Measurements from ENCODE around the gene SS18. TPM values are rescaled to one million over a fixed set of nuclear protein-coding genes. Genes with fewer than 3 reads are reported as not detected.
A peak's percentile ranks its signal among the peaks of the same experiment; 100 is the strongest.

SS18 gene
- total and polyA plus RNA-seq, 2 of the 13 experiments (the other 11 are each of a cell fraction or from before 2014, with no cell fraction given), result 49.2 to 82.7 TPM

- TF ChIP-seq, protein P1, sequence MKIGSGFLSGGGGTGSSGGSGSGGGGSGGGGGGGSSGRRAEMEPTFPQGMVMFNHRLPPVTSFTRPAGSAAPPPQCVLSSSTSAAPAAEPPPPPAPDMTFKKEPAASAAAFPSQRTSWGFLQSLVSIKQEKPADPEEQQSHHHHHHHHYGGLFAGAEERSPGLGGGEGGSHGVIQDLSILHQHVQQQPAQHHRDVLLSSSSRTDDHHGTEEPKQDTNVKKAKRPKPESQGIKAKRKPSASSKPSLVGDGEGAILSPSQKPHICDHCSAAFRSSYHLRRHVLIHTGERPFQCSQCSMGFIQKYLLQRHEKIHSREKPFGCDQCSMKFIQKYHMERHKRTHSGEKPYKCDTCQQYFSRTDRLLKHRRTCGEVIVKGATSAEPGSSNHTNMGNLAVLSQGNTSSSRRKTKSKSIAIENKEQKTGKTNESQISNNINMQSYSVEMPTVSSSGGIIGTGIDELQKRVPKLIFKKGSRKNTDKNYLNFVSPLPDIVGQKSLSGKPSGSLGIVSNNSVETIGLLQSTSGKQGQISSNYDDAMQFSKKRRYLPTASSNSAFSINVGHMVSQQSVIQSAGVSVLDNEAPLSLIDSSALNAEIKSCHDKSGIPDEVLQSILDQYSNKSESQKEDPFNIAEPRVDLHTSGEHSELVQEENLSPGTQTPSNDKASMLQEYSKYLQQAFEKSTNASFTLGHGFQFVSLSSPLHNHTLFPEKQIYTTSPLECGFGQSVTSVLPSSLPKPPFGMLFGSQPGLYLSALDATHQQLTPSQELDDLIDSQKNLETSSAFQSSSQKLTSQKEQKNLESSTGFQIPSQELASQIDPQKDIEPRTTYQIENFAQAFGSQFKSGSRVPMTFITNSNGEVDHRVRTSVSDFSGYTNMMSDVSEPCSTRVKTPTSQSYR (CRISPR knock-in tag; IDR thresholded peaks at IDR 0.05; ENCODE audit: borderline replicate concordance), result no peak
- TF ChIP-seq ZNF547 (CRISPR knock-in tag; IDR thresholded peaks at IDR 0.05) (0 out of 2 replicates have a peak, but pooled peaks have one; percentile 9), ZSCAN20 (CRISPR knock-in tag; IDR thresholded peaks at IDR 0.05; ENCODE audit: borderline replicate concordance) (no peak), MZF1 (CRISPR knock-in tag; IDR thresholded peaks at IDR 0.05; ENCODE audit: borderline replicate concordance) (no peak), SIN3A (IDR thresholded peaks at IDR 0.05; ENCODE audit: borderline replicate concordance, low read depth, low read length) (no peak), TRAFD1 (CRISPR knock-in tag; IDR thresholded peaks at IDR 0.05; ENCODE audit: borderline replicate concordance) (no peak), SRY (CRISPR knock-in tag; IDR thresholded peaks at IDR 0.05) (no peak), ZSCAN25 (CRISPR knock-in tag; IDR thresholded peaks at IDR 0.05) (peak; percentile 34; the same call in 1 of the 2 replicates), ZNF235 (CRISPR knock-in tag; IDR thresholded peaks at IDR 0.05; ENCODE audit: borderline replicate concordance) (no peak), UBTF (CRISPR knock-in tag; IDR thresholded peaks at IDR 0.05) (peak; percentile 32; the same call in 1 of the 2 replicates), RXRA (CRISPR knock-in tag; IDR thresholded peaks at IDR 0.05) (peak; percentile 63), HES4 (CRISPR knock-in tag; IDR thresholded peaks at IDR 0.05; ENCODE audit: borderline replicate concordance) (no peak), SMARCC2 (IDR thresholded peaks at IDR 0.05) (no peak), MYPOP (CRISPR knock-in tag; IDR thresholded peaks at IDR 0.05) (no peak), ZNF234 (CRISPR knock-in tag; conservative IDR thresholded peaks at IDR 0.05) (no peak), ZNF136 (CRISPR knock-in tag; IDR thresholded peaks at IDR 0.05; ENCODE audit: low read depth) (peak; percentile 10; the same call in 1 of the 2 replicates), TBL1XR1 (IDR thresholded peaks at IDR 0.05; ENCODE audit: borderline replicate concordance, low read length, partially characterized antibody) (no peak), SP5 (CRISPR knock-in tag; IDR thresholded peaks at IDR 0.05; ENCODE audit: borderline replicate concordance, low read depth) (no peak)
- TF ChIP-seq, protein P2, sequence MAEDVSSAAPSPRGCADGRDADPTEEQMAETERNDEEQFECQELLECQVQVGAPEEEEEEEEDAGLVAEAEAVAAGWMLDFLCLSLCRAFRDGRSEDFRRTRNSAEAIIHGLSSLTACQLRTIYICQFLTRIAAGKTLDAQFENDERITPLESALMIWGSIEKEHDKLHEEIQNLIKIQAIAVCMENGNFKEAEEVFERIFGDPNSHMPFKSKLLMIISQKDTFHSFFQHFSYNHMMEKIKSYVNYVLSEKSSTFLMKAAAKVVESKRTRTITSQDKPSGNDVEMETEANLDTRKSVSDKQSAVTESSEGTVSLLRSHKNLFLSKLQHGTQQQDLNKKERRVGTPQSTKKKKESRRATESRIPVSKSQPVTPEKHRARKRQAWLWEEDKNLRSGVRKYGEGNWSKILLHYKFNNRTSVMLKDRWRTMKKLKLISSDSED (CRISPR knock-in tag; IDR thresholded peaks at IDR 0.05), result no peak
Observed at GRCh38 chr18:26091047-26091630, 726 bp upstream of the SS18 start (continued).

Measured in HepG2 (cell line).